ENCODE measurements around the gene GAS2.

The GAS2 gene

GRCh38 chr11:22787551-22788162 is 121.2 kb downstream of the GAS2 start:
- DNase-seq (ENCODE audit: low read depth, low spot score): peak; percentile 75

- peak; percentile 29 for DNase-seq (ENCODE audit: low read depth, low spot score)
Measured at GRCh38 chr11:22792497-22792896, 126.1 kb downstream of the GAS2 start.

GRCh38 chr11:22795914-22796313 is 129.5 kb downstream of the GAS2 start:
- no peak for DNase-seq (ENCODE audit: low read depth, low spot score)

- DNase-seq (ENCODE audit: low read depth, low spot score): no peak
Measured at GRCh38 chr11:22797047-22797446, 130.6 kb downstream of the GAS2 start.

- no peak for DNase-seq (ENCODE audit: low read depth, low spot score)
Measured at GRCh38 chr11:22798901-22799300, 132.5 kb downstream of the GAS2 start.

- no peak for DNase-seq (ENCODE audit: low read depth, low spot score)
Measured at GRCh38 chr11:22800482-22800881, 134.1 kb downstream of the GAS2 start.

- DNase-seq (ENCODE audit: low read depth, low spot score): no peak
Measured at GRCh38 chr11:22802861-22803260, 136.4 kb downstream of the GAS2 start.

- no peak for DNase-seq (ENCODE audit: low read depth, low spot score)
Measured at GRCh38 chr11:22807391-22807790, 141.0 kb downstream of the GAS2 start.

GRCh38 chr11:22807855-22808570 is 141.6 kb downstream of the GAS2 start:
- no peak for DNase-seq (ENCODE audit: low read depth, low spot score)

- DNase-seq (ENCODE audit: low read depth, low spot score): peak; percentile 55
Measured at GRCh38 chr11:22808571-22809197, 142.3 kb downstream of the GAS2 start.

- DNase-seq (ENCODE audit: low read depth, low spot score): no peak
Measured at GRCh38 chr11:22809893-22810292, 143.5 kb downstream of the GAS2 start.

GRCh38 chr11:22822203-22822602 is 155.8 kb downstream of the GAS2 start:
- DNase-seq (ENCODE audit: low read depth, low spot score): no peak

- no peak for DNase-seq (ENCODE audit: low read depth, low spot score)
Measured at GRCh38 chr11:22828373-22828772, 162.0 kb downstream of the GAS2 start.

GRCh38 chr11:22829231-22830081 is 163.0 kb downstream of the GAS2 start, which contains the start of gene SVIP:
Gene SVIP, minus strand, starts transcription at chr11:22829801. Its CDS starts 53 bp downstream, at chr11:22829748.
- peak; percentile 95 for DNase-seq (ENCODE audit: low read depth, low spot score)

GRCh38 chr11:22830082-22830414 is 163.6 kb downstream of the GAS2 start:
- no peak for DNase-seq (ENCODE audit: low read depth, low spot score)

- no peak for DNase-seq (ENCODE audit: low read depth, low spot score)
Measured at GRCh38 chr11:22832315-22833015, 166.1 kb downstream of the GAS2 start.

GRCh38 chr11:22846726-22847125 is 180.3 kb downstream of the GAS2 start:
- DNase-seq (ENCODE audit: low read depth, low spot score): no peak

GRCh38 chr11:22851477-22851876 is 185.1 kb downstream of the GAS2 start:
- DNase-seq (ENCODE audit: low read depth, low spot score): no peak

- no peak for DNase-seq (ENCODE audit: low read depth, low spot score)
Measured at GRCh38 chr11:22859756-22860155, 193.3 kb downstream of the GAS2 start.

GRCh38 chr11:22860241-22860640 is 193.8 kb downstream of the GAS2 start, which contains the start of gene CCDC179:
Gene CCDC179, minus strand, starts transcription at chr11:22860474. Its CDS starts 53 bp downstream, at chr11:22860421.
- DNase-seq (ENCODE audit: low read depth, low spot score): no peak
